ENCODE data around the gene OR7G3.

The OR7G3 gene

DNA sequence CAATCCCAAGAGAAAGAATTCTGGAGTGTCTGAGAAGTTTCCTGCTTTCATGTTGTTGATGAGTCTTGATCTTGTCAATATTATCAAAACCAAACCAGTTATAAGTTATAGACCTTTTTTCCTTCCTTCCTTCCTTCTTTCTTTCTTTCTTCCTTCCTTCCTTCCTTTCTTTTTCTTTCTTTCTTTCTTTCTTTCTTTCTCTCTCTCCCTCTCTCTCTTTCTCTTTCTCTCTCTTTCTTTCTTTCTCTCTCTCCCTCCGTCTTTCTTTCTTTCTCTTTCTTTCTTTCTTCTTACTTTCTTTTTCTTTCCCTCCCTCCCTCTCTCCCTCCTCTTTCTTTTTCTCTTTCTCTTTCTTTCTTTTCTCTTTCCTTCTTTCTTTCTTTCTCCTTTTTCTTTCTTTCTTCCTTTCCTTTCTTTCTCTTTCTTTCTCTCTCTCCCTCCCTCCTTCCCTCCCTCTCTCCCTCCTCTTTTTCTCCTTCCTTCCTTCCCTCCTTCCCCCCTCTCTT lies at the start of gene OR7G3:
Gene OR7G3, minus strand, starts transcription at position 51 of the 506 bp plus-strand sequence. Its CDS starts 0 bp downstream, at position 51.
- DNase-seq, result no peak

DNA sequence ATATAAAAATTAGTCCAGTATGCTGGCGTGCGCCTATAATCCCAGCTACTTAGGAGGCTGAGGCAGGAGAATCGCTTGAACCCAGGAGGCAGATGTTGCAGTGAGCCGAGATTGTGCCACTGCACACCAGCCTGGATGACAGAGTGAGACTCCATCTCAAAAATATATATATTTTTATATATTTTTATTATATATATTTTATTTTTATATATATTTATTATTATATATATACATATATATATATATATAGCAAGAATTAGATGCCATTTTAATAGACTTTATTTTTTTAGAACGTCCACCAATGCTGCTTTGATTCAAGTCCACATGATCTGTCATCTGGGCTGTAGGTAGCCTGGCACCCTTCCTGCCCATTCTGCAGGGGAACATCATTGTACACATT lies 48.6 kb upstream of the OR7G3 start:
- no peak for DNase-seq

DNA sequence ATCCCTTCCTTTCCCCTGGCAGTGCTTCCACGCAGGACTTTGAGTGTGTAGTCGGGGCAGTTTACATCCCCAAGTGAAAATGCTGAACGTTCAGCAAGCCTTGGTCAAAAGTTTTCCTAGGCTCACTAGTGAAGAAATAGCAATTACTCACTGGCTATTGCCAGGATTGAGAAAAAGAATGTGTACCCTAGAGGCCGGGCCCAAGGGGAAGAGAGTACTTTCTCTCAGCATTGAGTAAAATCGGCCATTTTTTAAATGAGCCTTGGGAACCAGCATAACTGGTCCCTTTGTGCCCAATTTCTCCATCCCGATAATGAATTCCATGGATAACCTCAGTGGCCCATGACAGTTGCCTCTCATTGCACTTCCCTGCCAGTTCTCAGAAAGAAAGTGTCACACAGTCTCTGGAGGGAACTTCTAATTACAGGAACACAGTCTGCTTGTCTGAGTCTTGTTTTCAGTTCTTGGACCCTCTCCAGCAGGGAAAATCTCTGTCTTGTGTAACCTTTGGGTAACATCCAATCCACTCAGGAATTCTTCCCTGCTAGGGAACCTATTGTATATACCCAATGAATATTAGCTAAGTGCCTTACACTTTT lies 44.7 kb upstream of the OR7G3 start:
- DNase-seq, result no peak

DNA sequence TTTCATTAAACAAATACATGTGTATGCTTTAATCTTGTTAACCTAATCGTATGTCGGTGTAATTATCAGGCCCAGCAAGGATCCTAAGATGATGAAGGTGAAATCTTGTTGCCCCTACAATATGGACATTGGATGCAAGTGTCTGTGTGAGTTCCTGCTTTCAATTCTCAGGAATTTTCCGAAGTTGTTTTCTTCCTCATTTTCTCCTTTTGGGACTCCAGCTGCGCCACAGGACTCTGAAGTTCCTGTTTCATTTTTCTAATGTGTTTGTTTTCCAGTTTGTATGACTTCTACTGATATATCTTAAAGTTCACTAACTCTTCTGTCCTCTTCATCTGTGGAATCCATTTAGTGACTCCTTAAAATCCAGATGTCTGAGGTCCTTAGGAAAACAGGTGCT lies 40.1 kb upstream of the OR7G3 start:
- no peak for DNase-seq

DNA sequence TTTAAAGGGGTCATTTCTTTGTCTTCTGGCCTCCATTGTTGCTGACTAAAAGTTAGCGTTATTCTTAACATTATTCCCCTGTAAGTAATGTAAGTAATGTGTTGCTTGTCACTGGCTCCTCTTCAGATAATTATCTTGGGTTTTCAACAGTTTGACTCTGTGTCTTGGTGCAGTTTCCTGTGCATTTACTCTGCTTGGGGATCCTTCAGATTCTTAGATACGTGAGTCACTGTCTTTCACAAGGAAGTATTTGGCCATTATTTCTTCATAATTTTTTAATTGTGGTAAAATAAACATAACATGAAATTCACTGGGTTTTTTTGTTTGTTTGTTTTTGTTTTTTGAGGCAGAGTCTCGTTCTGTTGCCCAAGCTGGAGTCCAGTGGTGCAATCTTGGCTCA lies 38.5 kb upstream of the OR7G3 start:
- DNase-seq, result no peak

DNA sequence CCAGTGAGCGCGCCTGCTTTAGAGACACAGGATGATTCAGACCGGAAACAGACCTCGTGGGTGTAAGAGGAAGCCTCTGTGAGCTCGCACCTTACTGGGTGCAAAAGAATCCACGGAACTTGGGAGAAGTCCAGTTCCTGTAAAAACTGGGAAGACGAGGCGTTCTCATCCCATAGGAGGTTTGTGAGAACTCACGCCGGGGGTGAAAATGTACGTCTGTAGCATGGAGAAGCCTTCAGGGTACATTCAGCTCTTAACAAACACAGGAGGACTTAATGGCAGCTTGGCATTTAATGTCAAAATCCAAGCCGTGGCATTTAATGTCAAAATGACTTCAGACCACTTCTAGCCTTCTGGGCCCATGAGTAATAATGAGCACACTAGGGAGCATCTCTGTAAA lies 34.7 kb upstream of the OR7G3 start:
- no peak for DNase-seq

DNA sequence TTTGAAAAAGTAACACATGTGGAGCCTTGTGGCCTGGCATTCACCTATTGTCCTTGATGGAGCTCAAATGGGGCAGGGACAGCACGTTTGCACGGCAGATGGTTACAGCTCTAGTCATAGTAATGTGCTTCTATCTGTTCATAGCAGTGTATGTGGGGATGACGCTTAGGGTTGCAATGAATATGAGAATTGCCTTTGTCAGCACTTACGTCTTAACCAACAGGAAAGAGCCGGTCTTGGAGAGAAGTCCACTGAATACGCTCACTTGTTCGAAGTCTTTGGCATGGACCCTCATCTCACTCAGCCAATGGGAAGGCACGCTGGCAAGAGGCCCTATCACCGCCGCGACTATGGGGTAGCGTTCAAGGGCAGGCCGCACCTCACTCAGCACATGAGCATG lies 33.1 kb upstream of the OR7G3 start:
- no peak for DNase-seq

DNA sequence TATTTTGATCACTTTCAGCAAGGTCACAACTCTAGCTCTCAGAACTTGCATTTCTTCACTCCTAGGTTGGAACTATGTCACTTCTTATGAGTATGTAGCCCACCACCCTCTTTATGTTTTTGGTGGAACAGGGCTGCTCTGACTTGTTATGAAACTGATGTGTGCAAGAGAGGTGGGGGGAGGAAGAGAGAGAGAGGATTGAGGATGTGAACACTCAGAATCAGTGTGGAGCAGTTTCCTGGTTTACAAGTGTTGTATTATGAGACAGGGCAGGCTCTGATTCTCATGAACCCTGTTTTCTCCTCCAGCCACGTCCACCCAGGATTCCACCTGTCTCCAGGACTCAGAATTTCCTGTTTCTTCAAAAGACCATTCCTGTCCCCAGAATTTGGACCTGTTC lies 29.6 kb upstream of the OR7G3 start:
- DNase-seq, result no peak

DNA sequence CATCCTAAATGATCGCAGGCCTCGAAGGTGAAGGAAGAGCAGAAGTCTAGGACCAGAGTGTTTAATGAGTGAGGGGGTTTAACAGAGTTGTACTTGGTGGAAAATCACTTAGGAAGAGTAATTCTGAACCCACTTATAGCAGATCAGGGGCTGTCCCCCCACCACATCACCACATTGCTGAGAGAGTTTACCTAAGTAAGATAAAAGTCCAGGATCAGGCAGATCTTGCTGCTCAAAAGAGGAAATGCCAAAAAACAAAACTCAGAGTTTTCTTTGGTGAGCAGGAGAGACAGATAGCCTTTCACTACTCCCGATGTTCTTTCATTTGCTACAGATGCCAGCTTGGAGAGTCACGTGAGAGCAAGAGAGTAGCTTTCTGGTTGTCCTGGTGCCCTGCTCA lies 28.8 kb upstream of the OR7G3 start:
- DNase-seq, result no peak

DNA sequence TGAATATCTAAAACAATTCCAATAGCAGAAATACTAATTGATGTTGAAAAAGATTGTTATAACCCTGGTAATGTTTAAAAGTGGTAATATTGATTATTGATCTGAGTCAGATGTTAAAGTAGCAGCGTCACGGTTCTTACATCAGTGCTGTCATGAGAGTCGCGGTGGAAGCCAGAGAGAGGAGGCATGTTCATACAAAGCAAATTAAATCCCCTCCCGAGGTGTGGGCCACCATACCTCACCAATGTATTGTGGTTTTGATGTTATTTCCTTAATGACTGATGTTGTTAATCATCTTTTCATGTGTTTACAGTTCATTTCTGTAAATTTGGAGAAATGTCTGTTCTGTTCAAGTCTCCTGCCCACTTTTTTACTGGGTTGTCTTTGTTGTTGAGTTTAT lies 24.6 kb upstream of the OR7G3 start:
- DNase-seq, result no peak

DNA sequence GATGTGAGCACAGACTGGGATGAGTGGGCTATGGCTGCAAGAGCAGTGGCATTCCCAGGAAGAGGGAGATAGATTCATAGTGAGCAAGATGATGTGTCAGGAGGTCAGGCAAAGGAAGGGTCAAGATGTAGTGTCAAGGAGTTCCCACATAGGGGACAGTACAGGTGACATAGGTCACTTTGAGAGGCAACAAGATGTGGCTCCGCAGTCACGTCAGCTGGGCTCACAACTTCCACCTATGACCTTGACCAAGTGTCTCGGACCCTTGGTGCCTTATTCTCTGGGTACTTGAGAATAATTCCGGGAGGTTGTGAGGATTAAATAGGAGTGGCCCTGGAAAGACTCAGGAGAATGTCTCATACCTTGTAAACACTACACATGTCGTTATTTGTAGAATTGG lies 23.9 kb upstream of the OR7G3 start:
- no peak for DNase-seq

DNA sequence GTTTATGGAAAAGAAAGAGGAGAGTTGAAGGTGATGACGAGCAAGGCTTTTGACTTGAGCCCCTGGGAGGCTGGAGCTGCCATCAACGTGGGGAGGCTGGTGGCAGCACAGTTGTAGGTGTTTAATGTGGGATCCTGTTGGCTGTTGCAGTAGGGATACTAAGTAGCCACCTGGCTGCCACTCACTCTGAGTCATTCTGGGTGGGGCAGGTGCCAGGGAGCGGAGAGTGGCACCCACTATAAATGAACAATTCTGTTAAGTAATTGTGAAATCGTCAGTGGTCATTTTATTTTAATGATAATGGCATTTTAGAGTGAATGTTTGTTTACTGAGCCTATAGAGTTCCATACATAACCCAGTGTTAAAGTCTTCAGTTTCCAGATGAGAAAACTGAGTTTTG lies 23.2 kb upstream of the OR7G3 start:
- no peak for DNase-seq

DNA sequence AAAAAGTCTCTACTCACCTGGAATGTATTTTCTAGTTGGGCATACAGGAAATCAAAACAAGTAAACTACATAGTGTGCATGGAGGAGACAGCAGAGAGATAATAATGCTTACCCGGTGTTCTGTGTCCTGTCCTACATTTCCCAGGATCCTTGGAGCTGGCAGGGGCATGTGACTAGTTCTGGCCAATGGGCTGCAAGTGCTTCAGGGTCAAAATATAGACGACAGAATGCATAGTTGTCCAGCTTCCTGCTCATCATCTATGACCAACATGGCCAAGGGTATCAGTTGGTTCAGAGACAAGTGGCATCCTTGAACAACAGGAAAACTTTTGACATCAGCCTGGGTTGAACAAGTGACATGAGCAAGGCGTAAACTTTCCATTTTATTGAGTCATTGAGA lies 21.9 kb upstream of the OR7G3 start:
- DNase-seq, result no peak

DNA sequence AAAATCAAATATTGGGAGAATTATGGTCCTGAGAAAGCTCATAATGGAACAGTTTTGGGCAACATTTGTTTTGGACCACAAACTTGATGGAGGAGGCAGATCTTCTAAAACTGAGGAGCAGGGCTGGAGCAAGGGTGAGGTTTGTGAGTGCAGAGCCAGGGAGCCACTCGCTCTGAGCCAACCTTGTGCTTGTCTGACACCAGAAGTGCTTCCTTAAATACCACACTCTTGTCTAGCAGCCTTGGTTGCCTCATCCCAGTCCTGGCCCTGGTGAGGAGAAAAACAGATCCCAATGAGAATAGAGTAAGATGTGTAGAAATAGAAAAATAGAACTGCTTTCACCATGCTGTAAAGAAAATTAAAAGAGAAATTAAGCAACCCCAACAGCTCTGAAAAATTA lies 20.1 kb upstream of the OR7G3 start:
- DNase-seq, result no peak

DNA sequence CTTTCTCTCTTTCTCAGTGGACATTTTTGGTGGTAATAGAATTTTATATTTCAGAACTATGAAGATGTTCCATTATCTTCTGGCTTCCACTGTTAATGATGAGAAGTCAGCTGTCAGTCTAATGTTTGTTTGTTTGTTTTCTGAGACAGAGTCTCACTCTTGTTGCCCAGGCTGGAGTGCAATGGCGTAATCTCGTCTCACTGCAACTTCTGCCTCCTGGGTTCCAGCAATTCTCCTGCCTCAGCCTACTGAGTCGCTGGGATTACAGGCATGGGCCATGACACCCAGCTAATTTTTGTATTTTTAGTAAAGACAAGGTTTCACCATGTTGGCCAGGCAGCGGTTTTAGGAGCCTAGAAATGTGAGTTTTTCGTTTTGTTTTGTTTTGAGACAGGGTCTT lies 18.2 kb upstream of the OR7G3 start:
- DNase-seq, result no peak

DNA sequence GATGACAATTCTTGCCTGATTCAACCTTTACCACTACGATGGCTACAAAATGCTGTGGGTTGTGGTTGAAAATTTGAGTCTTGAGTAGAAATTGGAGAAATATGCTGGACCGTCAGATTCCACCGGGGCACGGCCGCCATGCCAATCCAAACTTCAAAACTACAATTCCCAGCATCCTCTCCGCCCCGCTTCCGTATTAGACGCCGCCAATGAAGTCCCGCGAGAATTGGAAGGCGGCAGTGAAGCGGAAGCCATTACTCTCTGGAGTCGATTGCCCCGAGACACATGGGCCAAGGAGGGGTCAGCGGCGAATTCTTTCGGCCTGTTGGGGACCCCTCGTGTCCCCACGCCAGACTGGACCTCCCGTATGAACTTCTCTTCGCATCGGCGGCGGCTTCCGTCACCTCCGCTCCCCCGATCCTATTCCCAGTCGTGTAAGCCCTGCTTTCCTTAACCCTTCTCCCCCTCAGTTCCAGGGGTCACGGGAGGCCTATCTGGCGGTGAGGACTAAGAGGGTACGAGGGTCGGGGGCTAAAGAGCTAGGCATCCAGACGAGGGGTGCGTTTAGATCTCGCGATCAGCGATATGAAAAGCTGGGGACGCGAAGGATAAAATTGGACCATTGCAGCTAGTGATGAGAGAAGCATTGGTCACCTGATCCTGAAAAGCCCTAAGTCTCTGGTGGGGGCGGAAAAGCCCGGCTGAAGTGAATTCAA lies 13.6 kb upstream of the OR7G3 start, which contains the start of gene ZNF317:
Gene ZNF317, plus strand, starts transcription at position 239 of the 716 bp plus-strand sequence. CDS start 15,620 bp downstream, outside the sequence.
- DNase-seq, result peak; percentile 90 to 93

DNA sequence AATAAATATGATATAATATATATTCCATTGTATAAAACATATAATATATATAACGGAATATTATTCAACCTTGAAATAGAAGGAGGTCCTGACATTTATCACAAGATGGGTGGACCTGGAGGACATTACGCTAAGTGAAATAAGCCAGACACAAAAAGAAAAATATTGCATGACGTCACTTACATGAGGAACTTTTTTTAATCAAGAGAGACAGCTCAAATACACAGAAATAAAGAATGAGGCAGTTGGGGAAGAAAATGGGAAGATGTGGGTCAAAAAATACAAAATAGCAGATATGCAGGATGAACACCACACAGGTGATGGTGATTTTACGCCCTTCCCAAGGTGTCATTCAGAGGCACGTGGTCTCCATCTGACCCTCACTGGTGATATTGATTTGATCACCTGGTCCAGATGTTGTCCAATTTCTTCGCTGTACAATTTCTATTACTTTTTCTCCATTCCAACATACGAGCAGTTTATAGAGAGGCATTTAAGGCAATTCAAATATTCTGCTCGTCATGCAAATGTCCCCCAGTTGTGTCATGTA lies 12.9 kb upstream of the OR7G3 start:
- DNase-seq, result peak in 1 of 2 experiments; percentile 6

DNA sequence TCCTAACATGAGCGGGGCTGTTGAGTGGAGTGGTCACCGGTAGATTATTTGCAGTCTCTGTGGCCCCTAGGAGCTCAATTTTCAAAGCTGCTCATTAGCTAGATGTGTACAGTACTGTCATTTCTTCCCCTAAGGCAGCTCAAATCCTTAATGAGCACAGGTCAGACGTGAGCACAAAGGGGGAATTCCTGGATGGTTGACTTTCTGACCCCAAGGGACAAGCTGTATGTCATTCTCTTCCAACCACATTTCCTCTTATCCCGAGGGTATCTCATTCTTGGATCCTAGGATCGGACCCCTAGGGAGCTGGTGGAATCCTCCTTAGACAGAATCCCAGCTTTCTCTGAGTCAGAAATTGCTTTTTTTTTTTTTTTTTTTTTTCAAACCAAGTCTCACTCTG lies 5.7 kb upstream of the OR7G3 start:
- no peak for DNase-seq

DNA sequence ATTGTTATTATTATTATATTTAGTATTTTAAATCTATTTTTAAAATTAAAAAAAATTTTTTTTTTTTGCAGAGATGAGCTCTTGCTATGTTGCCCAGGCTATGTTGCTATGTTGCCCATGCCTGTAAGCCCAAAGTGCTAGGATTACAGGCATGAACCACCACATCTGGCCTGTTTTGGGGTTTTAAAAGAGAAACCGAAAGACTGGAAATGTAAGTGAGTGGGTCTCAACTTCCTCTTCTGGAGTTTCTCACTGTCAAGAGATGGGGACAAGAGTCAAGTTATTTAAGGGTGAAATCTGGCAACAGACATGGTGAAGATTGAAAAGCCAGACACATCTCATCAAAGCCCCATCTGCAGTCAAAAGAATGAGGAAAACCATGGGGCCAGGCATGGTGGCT lies 4.2 kb upstream of the OR7G3 start:
- no peak for DNase-seq

DNA sequence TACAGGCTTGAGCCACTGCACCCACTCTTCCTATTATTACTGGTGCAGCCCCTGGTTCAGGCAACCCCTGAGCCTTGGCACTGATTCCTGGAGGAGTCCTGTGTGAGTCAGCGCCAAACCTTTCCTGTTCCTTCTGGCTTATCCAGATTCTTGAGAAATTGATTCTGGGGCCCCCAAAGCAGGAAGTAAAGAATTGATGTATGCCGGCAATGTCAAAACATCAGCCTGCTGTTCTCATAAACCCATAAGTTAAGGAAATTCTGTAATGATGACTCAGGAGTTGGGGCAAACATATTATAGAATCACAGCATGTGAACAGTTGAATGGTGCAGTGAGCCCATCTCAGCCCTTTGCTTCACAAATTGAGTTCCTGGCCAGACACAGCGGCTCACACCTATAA lies 1.4 kb upstream of the OR7G3 start:
- DNase-seq, result no peak

DNA sequence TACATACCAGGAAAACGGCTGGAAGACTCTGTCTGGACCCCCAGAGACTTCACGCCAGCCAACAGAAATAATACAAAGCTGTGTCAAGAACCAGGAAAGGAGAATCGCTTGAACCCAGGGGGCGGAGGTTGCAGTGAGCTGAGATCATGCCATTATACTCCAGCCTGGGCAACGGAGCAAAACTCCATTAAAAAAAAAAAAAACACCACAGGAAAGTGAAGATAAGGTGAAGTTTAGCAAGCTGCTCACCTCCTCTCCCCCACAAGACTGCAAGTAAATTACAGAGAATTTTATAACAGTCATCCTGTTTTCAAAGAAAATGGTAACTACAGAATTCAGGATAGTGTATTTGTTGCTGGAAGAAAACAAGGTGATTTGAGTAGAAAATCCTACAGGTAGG lies 10.2 kb downstream of the OR7G3 start:
- DNase-seq, result no peak

DNA sequence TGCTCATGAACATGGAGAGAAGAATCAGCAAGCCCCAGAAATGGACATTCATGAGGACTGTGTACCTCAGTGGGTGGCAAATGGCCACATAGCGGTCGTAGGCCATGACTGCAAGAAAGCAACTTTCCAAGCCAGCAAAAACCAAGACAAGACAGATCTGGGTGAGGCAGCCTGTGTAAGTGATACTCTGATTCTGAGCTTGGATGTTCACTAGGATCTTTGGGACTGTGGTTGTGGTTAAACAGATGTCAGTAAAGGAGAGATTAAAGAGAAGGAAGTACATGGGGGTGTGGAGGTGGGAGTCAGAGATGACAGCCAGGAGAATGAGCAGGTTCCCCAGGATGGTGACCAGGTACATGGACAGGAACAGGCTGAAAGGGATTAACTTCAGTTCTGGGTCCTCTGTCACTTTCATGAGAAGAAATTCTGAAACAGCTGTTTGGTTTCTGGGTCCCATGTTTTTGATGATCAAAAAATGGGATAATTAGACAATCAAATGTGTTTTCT lies 11.4 kb downstream of the OR7G3 start, which contains the start of gene OR7G1:
Gene OR7G1, minus strand, starts transcription at position 457 of the 507 bp plus-strand sequence. Its CDS starts 0 bp downstream, at position 457.
- no peak for DNase-seq

DNA sequence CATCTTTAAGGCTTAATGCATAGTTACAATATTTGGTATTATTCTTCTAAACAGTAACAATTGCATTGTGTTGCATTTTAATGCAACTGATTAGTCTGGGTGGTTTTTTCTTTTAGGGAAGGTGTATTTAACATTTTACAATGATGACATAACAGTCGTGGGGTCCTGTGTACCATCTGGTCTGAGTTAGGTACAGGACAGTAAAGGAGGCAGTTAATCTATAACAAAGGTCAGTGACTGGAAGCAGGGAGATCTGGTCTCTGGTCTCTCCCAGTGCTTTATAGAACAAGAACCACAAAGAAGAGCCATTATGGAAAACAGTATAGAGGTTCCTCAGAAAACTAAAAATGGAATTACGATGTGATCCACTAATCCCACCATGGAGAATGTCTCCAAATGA lies 16.8 kb downstream of the OR7G3 start:
- DNase-seq, result no peak

DNA sequence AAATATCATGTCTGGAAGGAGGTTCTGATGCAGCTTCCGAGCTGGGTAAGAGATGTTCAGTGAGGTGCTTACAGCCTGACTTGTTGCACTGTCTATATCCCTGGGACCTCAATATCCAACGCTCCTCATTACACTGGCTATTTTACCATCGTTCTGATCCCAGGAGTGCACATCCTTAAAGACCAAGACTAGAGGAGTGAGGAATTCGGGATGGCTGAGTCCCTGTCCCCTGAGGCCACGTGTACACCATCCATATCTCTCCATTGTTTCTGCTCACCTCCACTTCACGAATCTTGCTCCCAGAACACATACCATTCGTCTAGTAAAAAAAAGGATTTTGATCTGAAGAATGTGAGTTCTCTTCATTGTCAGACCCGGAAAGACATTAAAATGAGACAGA lies 19.4 kb downstream of the OR7G3 start, which contains the start of gene OR7G2:
Gene OR7G2, minus strand, starts transcription at position 101 of the 400 bp plus-strand sequence. CDS start 4,232 bp downstream, outside the sequence.
- DNase-seq, result no peak

Measured in SHP77 (cell line).